GM21723 (cell line): Measurements from ENCODE around the gene NOL8.

ENCODE experiments used
- ATAC-seq: cut with Tn5 transposase; IDR thresholded peaks from one replicate; pipeline ENCODE4 v1.9.1; 2021; ENCODE audit warnings: mild to moderate bottlenecking, moderate library complexity; ENCODE audit not compliant: unreplicated experiment

Gene NOL8

GRCh38 chr9:92325269-92325990 is at the start of gene NOL8, which contains the start of gene CENPP:
Gene NOL8 (minus strand): TSS chr9:92325350. CDS start chr9:92324161, 1,189 bp downstream.
Gene CENPP (plus strand): TSS chr9:92325953.
- peak; percentile 94 for ATAC-seq

- ATAC-seq, result no peak
These were observed 48.0 kb upstream of the NOL8 start for GRCh38 chr9:92373167-92373566.

- ATAC-seq, result no peak
These were observed 43.9 kb upstream of the NOL8 start for GRCh38 chr9:92369075-92369474.

GRCh38 chr9:92360083-92360482 is 34.9 kb upstream of the NOL8 start:
- no peak for ATAC-seq

- ATAC-seq, result no peak
These were observed 34.3 kb upstream of the NOL8 start for GRCh38 chr9:92359394-92359995.

- ATAC-seq, result no peak
These were observed 27.9 kb upstream of the NOL8 start for GRCh38 chr9:92353051-92353450.

- ATAC-seq, result no peak
These were observed 25.6 kb upstream of the NOL8 start for GRCh38 chr9:92350740-92351133.

- ATAC-seq, result no peak
These were observed 24.9 kb upstream of the NOL8 start for GRCh38 chr9:92349771-92350739.

- no peak for ATAC-seq
These were observed 20.4 kb upstream of the NOL8 start for GRCh38 chr9:92345582-92345981.

GRCh38 chr9:92342825-92343488 is 17.8 kb upstream of the NOL8 start:
- ATAC-seq, result no peak

- no peak for ATAC-seq
These were observed 16.4 kb upstream of the NOL8 start for GRCh38 chr9:92341578-92341977.

- no peak for ATAC-seq
These were observed 8.1 kb upstream of the NOL8 start for GRCh38 chr9:92333282-92333634.

GRCh38 chr9:92332577-92333281 is 7.6 kb upstream of the NOL8 start:
- ATAC-seq, result no peak

- ATAC-seq, result no peak
These were observed 3.1 kb upstream of the NOL8 start for GRCh38 chr9:92328225-92328624.

GRCh38 chr9:92327283-92327850 is 2.2 kb upstream of the NOL8 start:
- no peak for ATAC-seq

- ATAC-seq, result no peak
These were observed 896 bp upstream of the NOL8 start for GRCh38 chr9:92325991-92326500.

GRCh38 chr9:92324889-92325268 is 271 bp downstream of the NOL8 start:
- peak; percentile 15 for ATAC-seq

GRCh38 chr9:92324431-92324830 is 719 bp downstream of the NOL8 start:
- ATAC-seq, result no peak

- ATAC-seq, result no peak
These were observed 9.7 kb downstream of the NOL8 start for GRCh38 chr9:92315456-92315855.

GRCh38 chr9:92313624-92314012 is 11.5 kb downstream of the NOL8 start:
- no peak for ATAC-seq
